Sigmoid colon (tissue), 4 donors: ENCODE results near the gene EFCAB12.

Source experiments
- CTCF ChIP-seq, 4 experiments: fragments of 450-650 bp in 3 of 4; fragments of 200-600 bp in 1 of 4; IDR thresholded peaks; one replicate each; pipeline ENCODE4 v1.5.1; 2016 to 2019; ENCODE audit warnings: antibody characterized with exemption in 4 of 4, mild to moderate bottlenecking in 3 of 4, moderate library complexity in 2 of 4
- POLR2A ChIP-seq, 2 donors: fragments of 450-650 bp; IDR thresholded peaks; one replicate each; pipeline ENCODE4 v1.6.1; 2016; ENCODE audit warnings: antibody characterized with exemption in 2 of 2, mild to moderate bottlenecking in 2 of 2, moderate library complexity in 2 of 2
- POLR2AphosphoS5 ChIP-seq, 4 donors: sonication (generic); formaldehyde crosslinking; IDR thresholded peaks; one replicate each; pipeline ENCODE4 v1.6.1; 2017; ENCODE audit warnings: antibody characterized with exemption in 4 of 4

DNA sequence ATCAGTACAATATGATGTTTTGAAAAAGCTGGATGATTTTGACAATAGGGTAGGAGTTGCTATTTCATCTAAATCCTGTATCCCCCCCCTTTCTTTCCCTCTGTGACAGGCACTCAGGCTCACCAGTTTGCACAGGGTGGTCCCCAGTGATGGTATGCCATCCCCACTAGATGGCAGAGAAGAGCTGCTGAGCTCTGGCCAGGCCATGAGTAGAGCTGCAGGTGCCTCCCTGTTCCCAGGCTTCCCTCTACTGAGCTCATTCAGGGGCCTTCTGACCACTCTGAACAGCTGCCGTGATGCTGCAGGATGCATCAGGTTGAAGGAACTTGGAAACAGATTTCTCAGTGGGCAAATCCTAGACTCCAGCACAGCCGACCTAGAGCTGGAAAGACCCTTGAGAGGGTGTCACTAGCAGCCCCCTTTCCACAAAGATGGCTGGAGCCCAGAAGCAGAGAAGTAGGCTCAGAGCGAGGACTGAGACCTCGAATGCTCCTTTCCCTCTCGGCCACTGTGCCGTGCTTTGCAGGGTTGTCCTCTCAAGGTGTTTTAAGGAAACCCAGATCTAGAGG lies 45.1 kb downstream of the EFCAB12 start:
- TF ChIP-seq CTCF (IDR thresholded peaks at IDR 0.05) (peak; percentile 28 to 55 (median 40)), POLR2A (IDR thresholded peaks at IDR 0.05) (no peak), POLR2AphosphoS5 (IDR thresholded peaks at IDR 0.05) (no peak)
